Lung (tissue), 12 donors: ENCODE data around the gene ACTN4. TPM values are rescaled to one million over a fixed set of nuclear protein-coding genes. Genes with fewer than 3 reads are reported as not detected.
A peak's percentile ranks its signal among the peaks of the same experiment; 100 is the strongest.

Experiments used
- ATAC-seq: fragments of 200-7000 bp; cut with Tn5 transposase; one replicate; pipeline ENCODE4 v1.9.1; 2020; ENCODE audit warnings: moderate number of reproducible peaks; ENCODE audit not compliant: insufficient read depth, low FRiP score
- DNase-seq, 3 donors: peaks; one replicate each; pipeline ENCODE4 v3.0.0-alpha.2; 2013 to 2017
- H3K27ac ChIP-seq, 2 donors: one replicate each; pipeline ENCODE4 v1.5.1; 2013; ENCODE audit warnings: mild to moderate bottlenecking in 2 of 2, moderate library complexity in 2 of 2, control low read depth in 1 of 2, inconsistent platforms in 1 of 2, low read depth in 1 of 2, low read length in 1 of 2
- H3K27me3 ChIP-seq, 3 donors: one replicate each; pipeline ENCODE4 v1.5.1; 2013; ENCODE audit warnings: low read length in 2 of 3; ENCODE audit not compliant: control insufficient read depth in 3 of 3, insufficient read depth in 3 of 3
- H3K36me3 ChIP-seq, 4 donors: one replicate each; pipeline ENCODE4 v1.5.1; 2013; ENCODE audit warnings: low read length in 4 of 4, mild to moderate bottlenecking in 1 of 4, moderate library complexity in 1 of 4; ENCODE audit not compliant: control insufficient read depth in 4 of 4, insufficient read depth in 4 of 4
- H3K4me1 ChIP-seq, 5 donors: one replicate each; pipeline ENCODE4 v1.5.1; 2013; ENCODE audit warnings: low read length in 5 of 5, mild to moderate bottlenecking in 2 of 5, moderate library complexity in 1 of 5; ENCODE audit not compliant: control insufficient read depth in 5 of 5, insufficient read depth in 5 of 5
- H3K4me3 ChIP-seq: one replicate; pipeline ENCODE4 v1.5.1; 2013; ENCODE audit warnings: mild to moderate bottlenecking, control low read depth, moderate library complexity
- H3K9ac ChIP-seq, 2 donors: one replicate each; pipeline ENCODE4 v1.5.1; 2013; ENCODE audit warnings: low read length in 2 of 2, control low read depth in 1 of 2; ENCODE audit not compliant: insufficient read depth in 1 of 2
- H3K9me3 ChIP-seq, 4 donors: one replicate each; pipeline ENCODE4 v1.5.1; 2013; ENCODE audit warnings: low read length in 3 of 4, mild to moderate bottlenecking in 1 of 4, moderate library complexity in 1 of 4; ENCODE audit not compliant: control insufficient read depth in 4 of 4, insufficient read depth in 3 of 4
- CTCF ChIP-seq: IDR thresholded peaks from 2 replicates; pipeline ENCODE4 v1.5.1; 2012; ENCODE audit warnings: mild to moderate bottlenecking; ENCODE audit errors: control extremely low read depth, extremely low read depth
- WGBS, 2 donors: extraction: QIAGEN DNeasy Blood & Tissue Kit; methylation state at CpG; one replicate each; pipeline ENCODE4 v1.1.7; 2013; 5-methylcytosine and 5-hydroxymethylcytosine counted together
- polyA plus RNA-seq, 2 donors: library from polyadenylated mRNA; stranded (reverse); fragments of 200-250 nt; gene quantifications; one replicate each; pipeline ENCODE4 v1.2.1, GENCODE V29; 2013
- total RNA-seq, 2 donors: library from RNA; depleted of rRNA in 1 of 2; stranded (reverse); fragments of >200 nt in 1 of 2; gene quantifications; one replicate each; pipeline ENCODE4 v1.2.1, GENCODE V29; 2014 to 2021
- donor health status: control.
- donor health status: control.
- donor health status: Bipolar disorder and iron deficiency.
- donor health status: healthy.
- donor health status: DM: yes; HTN: yes; CAD: no.

The ACTN4 gene
- total and polyA plus RNA-seq, 4 donors: 229 to 552 (median 367) TPM

DNA sequence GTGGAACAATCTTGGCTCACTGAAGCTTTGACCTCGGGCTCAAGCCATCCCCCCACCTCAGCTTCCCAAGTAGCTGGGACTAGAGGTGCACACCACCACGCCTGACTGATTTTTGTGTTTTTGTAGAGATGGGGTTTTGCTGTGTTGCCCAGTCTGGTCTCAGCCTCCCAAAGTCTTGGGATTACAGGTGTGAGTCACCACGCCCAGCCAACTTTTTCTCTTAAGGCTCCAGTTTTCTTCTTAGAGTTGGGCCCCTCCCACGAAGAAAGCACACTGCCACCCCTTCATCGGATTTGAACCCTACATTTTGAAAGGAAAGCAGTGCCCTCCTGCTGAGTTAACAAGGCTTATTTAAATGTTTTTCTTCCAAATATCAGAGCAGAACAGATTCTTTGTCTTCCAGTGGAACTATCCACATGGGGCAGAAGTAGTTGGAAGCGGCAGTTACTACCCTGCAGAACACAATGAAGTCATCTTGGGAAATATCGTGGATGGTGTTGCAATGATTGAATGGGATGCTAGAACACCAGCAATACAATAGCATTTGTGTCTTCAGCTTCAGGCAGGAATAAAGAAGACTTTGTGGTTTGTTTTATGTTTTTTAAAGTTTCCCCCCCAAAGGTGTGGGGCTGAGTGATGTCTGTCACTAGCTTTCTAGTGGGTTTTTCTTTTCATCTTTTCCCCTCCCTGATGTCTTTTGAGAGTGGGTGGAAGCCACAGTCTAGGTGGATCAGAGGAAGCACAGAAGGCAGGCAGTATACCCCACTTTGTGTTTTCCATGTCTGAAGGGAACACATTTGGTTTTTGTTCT, 8.9 kb downstream of the ACTN4 start:
- Histone ChIP-seq H3K27me3 (no peaks in the 10 kb centered on the region), H3K36me3 (peaks cover 0 to 10% (median 2%) of the 10 kb centered on the region in 4 donors), H3K9me3 (no peaks in the 10 kb centered on the region), H3K4me3 (no peak overlapping the region), H3K27ac (peak overlapping the region; percentile 42 to 82), H3K9ac (no peak overlapping the region), H3K4me1 (peaks cover 34 to 76% (median 60%) of the 10 kb centered on the region in 5 donors)
- no peak for DNase-seq
- no peak for TF ChIP-seq CTCF
- WGBS, 2 donors: 58 to 62% methylated on average over 7 of the region's 7 CpGs
- ATAC-seq: no peak

DNA sequence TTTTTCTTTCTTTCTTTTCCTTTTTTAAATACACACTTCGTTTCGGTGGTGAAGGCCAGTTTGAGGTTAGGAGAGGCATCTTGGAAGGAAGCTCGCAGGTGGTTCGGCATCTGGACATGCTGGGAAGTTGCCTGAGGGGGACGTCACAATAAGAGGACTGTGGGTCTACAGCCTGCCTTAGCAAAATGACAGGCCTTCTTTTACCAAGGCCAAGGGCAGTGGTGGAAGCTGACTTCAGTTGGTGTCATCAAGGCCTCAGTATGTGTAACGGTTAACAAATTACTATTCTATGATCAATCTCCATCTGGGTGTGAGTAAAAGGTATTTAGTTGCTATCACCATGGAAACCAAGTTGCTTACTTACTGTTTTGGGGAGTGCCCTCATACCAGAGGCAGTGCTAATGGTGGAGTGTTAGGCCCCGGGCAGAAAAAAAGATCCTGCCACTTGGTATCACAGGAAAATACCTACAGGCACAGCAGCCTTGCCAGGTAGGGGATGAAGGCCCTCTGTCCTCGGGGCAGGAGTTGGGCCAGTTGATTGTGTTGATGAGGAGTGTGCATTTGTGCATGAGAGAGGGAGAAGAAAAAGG, 10.3 kb downstream of the ACTN4 start:
- DNase-seq (peak in 1 of 3 donors; percentile 37), ATAC-seq (no peak)
- Histone ChIP-seq H3K27ac (peak overlapping the region; percentile 81 to 96), H3K27me3 (no peaks in the 10 kb centered on the region), H3K4me3 (no peak overlapping the region), H3K9ac (peak overlapping the region; percentile 3 to 76), H3K36me3 (peaks cover 0 to 10% (median 2%) of the 10 kb centered on the region in 4 donors), H3K4me1 (peaks cover 30 to 72% (median 55%) of the 10 kb centered on the region in 5 donors), H3K9me3 (no peaks in the 10 kb centered on the region)
- WGBS, 2 donors: 59 to 68% methylated on average over 8 of the region's 8 CpGs
- TF ChIP-seq CTCF: no peak

GRCh38 chr19:38658462-38659306, 11.2 kb downstream of the ACTN4 start:
- no peak overlapping the region for H3K4me3 ChIP-seq

More at GRCh38 chr19:38658462-38659306, 11.2 kb downstream of the ACTN4 start:
- Histone ChIP-seq H3K9me3 (no peaks in the 10 kb centered on the region), H3K9ac (peak overlapping the region in 1 of 2 donors; percentile 76), H3K27ac (peak overlapping the region; percentile 85 to 96), H3K4me1 (peaks cover 37 to 72% (median 61%) of the 10 kb centered on the region in 5 donors), H3K36me3 (peaks cover 0 to 10% (median 4%) of the 10 kb centered on the region in 4 donors), H3K27me3 (no peaks in the 10 kb centered on the region)
- ATAC-seq (peak; percentile 68), DNase-seq (peak; percentile 81 to 98 (median 98))
- WGBS, 2 donors: 32 to 62% methylated on average over 15 of the region's 15 CpGs
- TF ChIP-seq CTCF: no peak
